K562 (cell line): ENCODE measurements around the gene SEC22C. TPM values are rescaled to one million over a fixed set of nuclear protein-coding genes. Genes with fewer than 3 reads are reported as not detected.

Experiments
- ATAC-seq: fragments of 200-7000 bp; cut with Tn5 transposase; 3 replicates; pipeline ENCODE4 v1.9.1; 2020; ENCODE audit warnings: moderate library complexity
- BruUV-seq: library from RNA; stranded (reverse); fragments of 400-500 nt; replicated peaks from 2 replicates; lab custom pipeline; 2021; lab: Mats Ljungman, UMichigan
- CTCF ChIA-PET: fragments of 300-600 bp; formaldehyde crosslinking; extraction: SDS; loops from one replicate; lab custom pipeline; 2021; ENCODE audit warnings: low intra/inter-chr PET ratio; lab: Yijun Ruan, JAX
- POLR2A ChIA-PET: fragments of 300-600, 350-650 bp; sonication (Branson Sonifier 250); formaldehyde crosslinking; extraction: SDS; loops from one replicate; lab custom pipeline; 2021; ENCODE audit warnings: antibody characterized with exemption, inconsistent platforms; lab: Yijun Ruan, JAX
- DNase-seq, 4 experiments: peaks; one replicate each; pipeline versions ENCODE4 v3.0.0 to v3.0.0-alpha.2; 2011 to 2018; ENCODE audit warnings: low spot score in 3 of 4, mixed read lengths in 3 of 4; ENCODE audit errors: extremely low read depth in 1 of 4
- FAIRE-seq: peaks from 2 replicates; lab custom pipeline; 2011; peaks lifted over from hg19 to GRCh38; lab: Jason Lieb, UNC
- H2AFZ ChIP-seq: 2 replicates; pipeline ENCODE4 v1.6.0; 2011; ENCODE audit warnings: low read depth, low read length, control low read depth, inconsistent platforms
- H3K27ac ChIP-seq: fragments of 200-600 bp; 3 replicates; pipeline ENCODE4 v1.8.0; 2011; ENCODE audit warnings: low read depth, mild to moderate bottlenecking, control low read depth, inconsistent platforms, low read length, moderate library complexity, mixed read lengths; ENCODE audit errors: extremely low read depth
- H3K27me3 ChIP-seq, 2 experiments: fragments of 300-600 bp in 1 of 2; 2 replicates in 1 of 2; 3 replicates in 1 of 2; pipeline versions ENCODE4 v1.6.0 to v1.8.0; 2011; ENCODE audit warnings: inconsistent platforms in 2 of 2, low read length in 2 of 2, mild to moderate bottlenecking in 1 of 2, mixed read lengths in 1 of 2, moderate library complexity in 1 of 2; ENCODE audit not compliant: control insufficient read depth in 2 of 2, insufficient read depth in 2 of 2
- H3K36me3 ChIP-seq: fragments of 300-600 bp; 3 replicates; pipeline ENCODE4 v1.8.0; 2011; ENCODE audit warnings: mild to moderate bottlenecking, low read length, inconsistent platforms; ENCODE audit not compliant: control insufficient read depth, insufficient read depth
- H3K4me1 ChIP-seq, 2 experiments: fragments of 200-600 bp in 1 of 2; replicated peaks in 1 of 2; 2 replicates in 1 of 2; 3 replicates in 1 of 2; pipeline versions ENCODE4 v1.5.1 to v1.8.0; 2011; ENCODE audit warnings: inconsistent platforms in 2 of 2, low read length in 2 of 2, mild to moderate bottlenecking in 1 of 2, mixed read lengths in 1 of 2, moderate library complexity in 1 of 2; ENCODE audit not compliant: control insufficient read depth in 2 of 2, insufficient read depth in 2 of 2
- H3K4me2 ChIP-seq: 2 replicates; pipeline ENCODE4 v1.6.1; 2011; ENCODE audit warnings: low read length, control low read depth, inconsistent platforms, mixed read lengths; ENCODE audit not compliant: insufficient read depth
- H3K4me3 ChIP-seq: fragments of 200-600 bp; sonication (generic), shearing (Covaris generic); 2 replicates; pipeline ENCODE4 v1.5.1; 2016; ENCODE audit warnings: control low read depth, inconsistent platforms
- H3K79me2 ChIP-seq: fragments of 200-600 bp; 3 replicates; pipeline ENCODE4 v1.8.0; 2011; ENCODE audit warnings: low read length, inconsistent platforms; ENCODE audit not compliant: control insufficient read depth, insufficient read depth
- H3K9ac ChIP-seq, 2 experiments: 2 replicates each; pipeline versions ENCODE4 v1.6.0 to v1.6.1; 2011; ENCODE audit warnings: low read depth in 2 of 2, low read length in 2 of 2, control low read depth in 1 of 2, inconsistent platforms in 1 of 2, mild to moderate bottlenecking in 1 of 2, mixed read lengths in 1 of 2; ENCODE audit not compliant: insufficient read depth in 1 of 2
- H3K9me1 ChIP-seq: one replicate; pipeline ENCODE4 v1.6.0; 2011; ENCODE audit warnings: inconsistent platforms, mild to moderate bottlenecking, low read length, moderate library complexity; ENCODE audit not compliant: control insufficient read depth, insufficient read depth
- H3K9me3 ChIP-seq: replicated peaks from 2 replicates; pipeline ENCODE4 v1.5.1; 2011; ENCODE audit warnings: low read depth, low read length, inconsistent platforms; ENCODE audit not compliant: control insufficient read depth, insufficient read depth
- H4K20me1 ChIP-seq: replicated peaks from 2 replicates; pipeline ENCODE4 v1.6.1; 2011; ENCODE audit warnings: low read length, inconsistent platforms, mixed read lengths; ENCODE audit not compliant: control insufficient read depth, insufficient read depth
- CCNT2 ChIP-seq: IDR thresholded peaks from 2 replicates; pipeline ENCODE4 v1.6.1; 2011; ENCODE audit warnings: borderline replicate concordance, low read depth, mild to moderate bottlenecking, moderate library complexity, mixed read lengths, low read length; ENCODE audit not compliant: insufficient read length; ENCODE audit errors: extremely low read depth
- PRDM10 ChIP-seq: fragments of 450-650 bp; IDR thresholded peaks from 2 replicates; pipeline ENCODE4 v1.6.1; 2018; ENCODE audit not compliant: partially characterized antibody
- SMAD1 ChIP-seq: fragments of 150-350 bp; IDR thresholded peaks from 2 replicates; pipeline ENCODE4 v1.6.1; 2014; ENCODE audit warnings: low read length, low read depth; ENCODE audit not compliant: partially characterized antibody
- WGBS: fragments of 100-300 bp; shearing (Covaris generic); methylation state at CpG from one replicate; pipeline ENCODE4 v1.1.6; 2016; ENCODE audit warnings: low coverage, mixed read lengths; ENCODE audit not compliant: insufficient coverage; ENCODE audit errors: missing lambda C conversion rate; 5-methylcytosine and 5-hydroxymethylcytosine counted together
- in situ Hi-C: fragments of 300-500 bp; cut with MboI; formaldehyde crosslinking; loops from 4 replicates; pipeline ENCODE4 v1.15.0; 2018; ENCODE audit warnings: inconsistent platforms, mixed read lengths
- intact Hi-C: fragments of 100-400 bp; cut with micrococcal nuclease; formaldehyde crosslinking; loops from 2 replicates; pipeline ENCODE4 v1.14.2; 2022
- polyA plus RNA-seq, 8 experiments: library from polyadenylated mRNA; depleted of rRNA in 4 of 8; stranded (reverse) in 5 of 8; unstranded in 3 of 8; fragments of >200 nt; fragmentation: Nextera tagmentation in 2 of 8; fragmentation: Illumina TruSeq in 1 of 8; extraction: Ambion mirVana in 2 of 8; extraction: Trizol in 1 of 8; gene quantifications; 2 replicates each; pipeline versions ENCODE4 v1.2.1 to v1.2.3, GENCODE V29; 2011 to 2014; ENCODE audit warnings: inconsistent platforms in 1 of 8, missing spikeins in 1 of 8
- total RNA-seq, 7 experiments: library from RNA; depleted of rRNA in 6 of 7; stranded (reverse); fragments of >200 nt in 6 of 7; fragmentation: Illumina TruSeq in 2 of 7; extraction: Trizol in 2 of 7; gene quantifications; 2 replicates each; pipeline versions ENCODE4 v1.2.1 to v1.2.3, GENCODE V29; 2011 to 2021; ENCODE audit warnings: low replicate concordance in 1 of 7

Gene SEC22C
- total and polyA plus RNA-seq, 9 of the 15 experiments (the other 6 are each of a cell fraction or from before 2014, with no cell fraction given) = 35.6 to 68.4 (median 50.7) TPM

GRCh38 chr3:42531470-42531869 lies 50.3 kb downstream of the SEC22C start:
- 2% methylated on average over 6 of the region's 6 CpGs for WGBS
- no peak for DNase-seq
- no peak overlapping the region for H3K4me3 ChIP-seq
- H2AFZ ChIP-seq = no peak overlapping the region
- peaks cover 0 to 14% of the 10 kb centered on the region in 2 experiments; a peak in 2 of 5 replicates for H3K4me1 ChIP-seq
- in situ Hi-C loops = no loop called here
- BruUV-seq = no TSS peak
- peaks cover 20 to 49% of the 10 kb centered on the region in 2 experiments for H3K27me3 ChIP-seq
- ChIA-PET CTCF (no interaction called here), POLR2A (interaction anchor here (0.6 to 0.8 kb wide), 3 partner anchors 9 to 300 kb away, joined by 3 to 5 read pairs (median 4); no protein-coding TSS in a partner anchor)
- H3K27ac ChIP-seq = no peak overlapping the region
- peaks cover 12% of the 10 kb centered on the region; the same call in 1 of the 2 replicates for H4K20me1 ChIP-seq
- no peaks in the 10 kb centered on the region for H3K9me3 ChIP-seq
- H3K79me2 ChIP-seq = no peaks in the 10 kb centered on the region
- no peak overlapping the region for H3K9ac ChIP-seq
- no peak for TF ChIP-seq PRDM10
- no peak for TF ChIP-seq CCNT2
- no peak for TF ChIP-seq SMAD1
- no peaks in the 10 kb centered on the region for H3K9me1 ChIP-seq
- intact Hi-C loops = no loop called here
- no peak overlapping the region for H3K4me2 ChIP-seq
- no peak for ATAC-seq
- no peak for FAIRE-seq
- H3K36me3 ChIP-seq = no peaks in the 10 kb centered on the region
